ENCODE data around the gene FAM177B. TPM values are rescaled to one million over a fixed set of nuclear protein-coding genes. Genes with fewer than 3 reads are reported as not detected.

FAM177B gene
- total RNA-seq, 1 experiment from 2014 or later: not detected

- no peaks in the 10 kb centered on the region for H3K9me3 Mint-ChIP-seq (ENCODE audit: low read depth, unreplicated experiment)
- H3K27me3 Mint-ChIP-seq (ENCODE audit: unreplicated experiment): no peaks in the 10 kb centered on the region
- H3K4me1 Mint-ChIP-seq (ENCODE audit: low read depth, unreplicated experiment): peaks cover 10% of the 10 kb centered on the region
- H3K27ac Mint-ChIP-seq (ENCODE audit: unreplicated experiment): no peak overlapping the region
- BruUV-seq (replicated peaks): no TSS peak
- no peak for TF ChIP-seq CTCF (IDR thresholded peaks at IDR 0.05; ENCODE audit: unreplicated experiment)
- no peak for DNase-seq
- intact Hi-C loops (cut with micrococcal nuclease; ENCODE audit: unreplicated experiment): no loop called here
- CTCF ChIA-PET: no interaction called here
- no peak overlapping the region for H3K4me3 Mint-ChIP-seq (ENCODE audit: low read depth, unreplicated experiment)
- no peaks in the 10 kb centered on the region for H3K36me3 Mint-ChIP-seq (ENCODE audit: insufficient read depth, unreplicated experiment)
Observed at GRCh38 chr1:222772996-222773379, 36.0 kb downstream of the FAM177B start.

DNA sequence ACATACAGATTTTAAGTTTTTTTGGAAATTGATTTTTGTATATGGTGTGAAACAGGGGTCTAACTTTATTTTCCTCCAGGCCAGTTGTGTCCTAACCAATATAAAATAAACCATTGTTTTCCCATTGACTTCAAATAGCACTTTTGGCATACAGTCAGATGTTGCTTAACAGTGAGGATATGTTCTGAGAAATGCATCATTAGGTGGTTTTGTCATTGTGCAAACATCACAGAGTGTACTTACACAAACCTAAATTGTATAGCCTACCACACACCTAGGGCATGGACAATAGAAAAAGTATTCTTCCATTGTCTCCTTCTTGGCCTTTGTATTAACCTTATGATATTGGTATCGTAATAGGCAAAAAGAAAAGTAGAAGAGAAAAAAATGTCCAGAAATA is 40.5 kb downstream of the FAM177B start:
- Mint-ChIP-seq H3K4me3 (ENCODE audit: low read depth, unreplicated experiment) (no peak overlapping the region), H3K27ac (ENCODE audit: unreplicated experiment) (no peak overlapping the region), H3K4me1 (ENCODE audit: low read depth, unreplicated experiment) (no peaks in the 10 kb centered on the region), H3K36me3 (ENCODE audit: insufficient read depth, unreplicated experiment) (no peaks in the 10 kb centered on the region), H3K9me3 (ENCODE audit: low read depth, unreplicated experiment) (no peaks in the 10 kb centered on the region), H3K27me3 (ENCODE audit: unreplicated experiment) (peaks cover 9% of the 10 kb centered on the region)
- CTCF ChIA-PET: interaction anchor here (0.8 kb wide), 1 partner anchor 18 kb away, joined by 3 read pairs; no protein-coding TSS in a partner anchor
- no peak for DNase-seq
- intact Hi-C loops (cut with micrococcal nuclease; ENCODE audit: unreplicated experiment): no loop called here
- TF ChIP-seq CTCF (IDR thresholded peaks at IDR 0.05; ENCODE audit: unreplicated experiment): no peak
- BruUV-seq (replicated peaks): no TSS peak

DNA sequence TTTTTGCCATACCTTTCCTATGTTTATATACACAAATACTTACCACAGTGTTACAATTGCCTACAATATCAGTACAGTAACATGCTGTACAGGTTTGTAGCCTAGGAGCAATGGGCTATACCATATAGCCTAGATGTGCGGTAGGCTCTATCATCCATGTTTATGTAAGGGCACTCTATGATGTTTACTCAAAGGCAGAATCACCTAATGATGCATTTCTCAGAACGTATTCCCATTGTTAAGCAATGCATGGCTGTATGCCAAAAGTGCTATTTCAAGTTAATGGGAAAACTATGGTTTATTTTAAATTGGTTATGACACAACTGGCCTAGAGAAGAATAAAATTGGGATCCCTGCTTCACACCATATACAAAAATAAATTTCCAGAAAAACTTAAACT is 41.0 kb downstream of the FAM177B start:
- Mint-ChIP-seq H3K36me3 (ENCODE audit: insufficient read depth, unreplicated experiment) (no peaks in the 10 kb centered on the region), H3K27ac (ENCODE audit: unreplicated experiment) (no peak overlapping the region), H3K9me3 (ENCODE audit: low read depth, unreplicated experiment) (no peaks in the 10 kb centered on the region), H3K4me3 (ENCODE audit: low read depth, unreplicated experiment) (no peak overlapping the region), H3K27me3 (ENCODE audit: unreplicated experiment) (peaks cover 14% of the 10 kb centered on the region), H3K4me1 (ENCODE audit: low read depth, unreplicated experiment) (no peaks in the 10 kb centered on the region)
- no TSS peak for BruUV-seq (replicated peaks)
- TF ChIP-seq CTCF (IDR thresholded peaks at IDR 0.05; ENCODE audit: unreplicated experiment): no peak
- CTCF ChIA-PET: no interaction called here
- intact Hi-C loops (cut with micrococcal nuclease; ENCODE audit: unreplicated experiment): no loop called here
- DNase-seq: no peak

DNA sequence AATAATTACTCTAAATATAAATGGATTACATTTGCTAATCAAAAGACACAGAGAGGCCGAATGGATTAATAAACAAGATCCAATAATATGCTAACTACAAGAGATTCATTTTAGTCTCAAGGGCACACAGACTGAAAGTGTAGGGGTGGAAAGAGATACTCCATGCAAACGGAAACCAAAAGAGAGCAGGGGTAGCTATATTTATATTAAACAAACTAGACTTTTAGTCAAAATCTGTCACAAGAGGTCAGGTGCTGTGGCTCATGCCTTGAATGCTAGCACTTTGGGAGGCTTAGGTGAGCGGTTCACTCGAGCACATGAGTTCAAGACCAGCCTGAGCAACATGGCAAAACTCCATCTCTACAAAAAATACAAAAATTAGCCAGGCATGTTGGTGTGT is 44.2 kb downstream of the FAM177B start:
- CTCF ChIA-PET: no interaction called here
- TF ChIP-seq CTCF (IDR thresholded peaks at IDR 0.05; ENCODE audit: unreplicated experiment): no peak
- H3K27ac Mint-ChIP-seq (ENCODE audit: unreplicated experiment): no peak overlapping the region
- no peak overlapping the region for H3K4me3 Mint-ChIP-seq (ENCODE audit: low read depth, unreplicated experiment)
- peaks cover 24% of the 10 kb centered on the region for H3K27me3 Mint-ChIP-seq (ENCODE audit: unreplicated experiment)
- intact Hi-C loops (cut with micrococcal nuclease; ENCODE audit: unreplicated experiment): no loop called here
- H3K36me3 Mint-ChIP-seq (ENCODE audit: insufficient read depth, unreplicated experiment): no peaks in the 10 kb centered on the region
- BruUV-seq (replicated peaks): no TSS peak
- DNase-seq: no peak
- H3K4me1 Mint-ChIP-seq (ENCODE audit: low read depth, unreplicated experiment): peaks cover 27% of the 10 kb centered on the region
- H3K9me3 Mint-ChIP-seq (ENCODE audit: low read depth, unreplicated experiment): no peaks in the 10 kb centered on the region

GRCh38 chr1:222783051-222783450 is 46.0 kb downstream of the FAM177B start:
- no TSS peak for BruUV-seq (replicated peaks)
- no peak for TF ChIP-seq CTCF (IDR thresholded peaks at IDR 0.05; ENCODE audit: unreplicated experiment)
- Mint-ChIP-seq H3K27me3 (ENCODE audit: unreplicated experiment) (peaks cover 35% of the 10 kb centered on the region), H3K9me3 (ENCODE audit: low read depth, unreplicated experiment) (no peaks in the 10 kb centered on the region), H3K36me3 (ENCODE audit: insufficient read depth, unreplicated experiment) (no peaks in the 10 kb centered on the region), H3K4me1 (ENCODE audit: low read depth, unreplicated experiment) (peaks cover 31% of the 10 kb centered on the region), H3K4me3 (ENCODE audit: low read depth, unreplicated experiment) (no peak overlapping the region), H3K27ac (ENCODE audit: unreplicated experiment) (no peak overlapping the region)
- no peak for DNase-seq
- CTCF ChIA-PET: no interaction called here
- intact Hi-C loops (cut with micrococcal nuclease; ENCODE audit: unreplicated experiment): no loop called here

Measured in Calu3 (cell line).